K562 (cell line): ENCODE data around the gene PRDM16. TPM values are rescaled to one million over a fixed set of nuclear protein-coding genes. Genes with fewer than 3 reads are reported as not detected.
A peak's percentile ranks its signal among the peaks of the same experiment; 100 is the strongest.

Experiments
- ATAC-seq: fragments of 200-7000 bp; cut with Tn5 transposase; 3 replicates; pipeline ENCODE4 v1.9.1; 2020; ENCODE audit warnings: moderate library complexity
- BruUV-seq: library from RNA; stranded (reverse); fragments of 400-500 nt; replicated peaks from 2 replicates; lab custom pipeline; 2021; lab: Mats Ljungman, UMichigan
- CTCF ChIA-PET: fragments of 300-600 bp; formaldehyde crosslinking; extraction: SDS; loops from one replicate; lab custom pipeline; 2021; ENCODE audit warnings: low intra/inter-chr PET ratio; lab: Yijun Ruan, JAX
- POLR2A ChIA-PET: fragments of 300-600, 350-650 bp; sonication (Branson Sonifier 250); formaldehyde crosslinking; extraction: SDS; loops from one replicate; lab custom pipeline; 2021; ENCODE audit warnings: antibody characterized with exemption, inconsistent platforms; lab: Yijun Ruan, JAX
- DNase-seq, 4 experiments: peaks; one replicate each; pipeline versions ENCODE4 v3.0.0 to v3.0.0-alpha.2; 2011 to 2018; ENCODE audit warnings: low spot score in 3 of 4, mixed read lengths in 3 of 4; ENCODE audit errors: extremely low read depth in 1 of 4
- FAIRE-seq: peaks from 2 replicates; lab custom pipeline; 2011; peaks lifted over from hg19 to GRCh38; lab: Jason Lieb, UNC
- H2AFZ ChIP-seq: 2 replicates; pipeline ENCODE4 v1.6.0; 2011; ENCODE audit warnings: low read depth, low read length, control low read depth, inconsistent platforms
- H3K27ac ChIP-seq: fragments of 200-600 bp; 3 replicates; pipeline ENCODE4 v1.8.0; 2011; ENCODE audit warnings: low read depth, mild to moderate bottlenecking, control low read depth, inconsistent platforms, low read length, moderate library complexity, mixed read lengths; ENCODE audit errors: extremely low read depth
- H3K27me3 ChIP-seq, 2 experiments: fragments of 300-600 bp in 1 of 2; 2 replicates in 1 of 2; 3 replicates in 1 of 2; pipeline versions ENCODE4 v1.6.0 to v1.8.0; 2011; ENCODE audit warnings: inconsistent platforms in 2 of 2, low read length in 2 of 2, mild to moderate bottlenecking in 1 of 2, mixed read lengths in 1 of 2, moderate library complexity in 1 of 2; ENCODE audit not compliant: control insufficient read depth in 2 of 2, insufficient read depth in 2 of 2
- H3K36me3 ChIP-seq: fragments of 300-600 bp; 3 replicates; pipeline ENCODE4 v1.8.0; 2011; ENCODE audit warnings: mild to moderate bottlenecking, low read length, inconsistent platforms; ENCODE audit not compliant: control insufficient read depth, insufficient read depth
- H3K4me1 ChIP-seq, 2 experiments: fragments of 200-600 bp in 1 of 2; replicated peaks in 1 of 2; 2 replicates in 1 of 2; 3 replicates in 1 of 2; pipeline versions ENCODE4 v1.5.1 to v1.8.0; 2011; ENCODE audit warnings: inconsistent platforms in 2 of 2, low read length in 2 of 2, mild to moderate bottlenecking in 1 of 2, mixed read lengths in 1 of 2, moderate library complexity in 1 of 2; ENCODE audit not compliant: control insufficient read depth in 2 of 2, insufficient read depth in 2 of 2
- H3K4me2 ChIP-seq: 2 replicates; pipeline ENCODE4 v1.6.1; 2011; ENCODE audit warnings: low read length, control low read depth, inconsistent platforms, mixed read lengths; ENCODE audit not compliant: insufficient read depth
- H3K4me3 ChIP-seq: fragments of 200-600 bp; sonication (generic), shearing (Covaris generic); 2 replicates; pipeline ENCODE4 v1.5.1; 2016; ENCODE audit warnings: control low read depth, inconsistent platforms
- H3K79me2 ChIP-seq: fragments of 200-600 bp; 3 replicates; pipeline ENCODE4 v1.8.0; 2011; ENCODE audit warnings: low read length, inconsistent platforms; ENCODE audit not compliant: control insufficient read depth, insufficient read depth
- H3K9ac ChIP-seq, 2 experiments: 2 replicates each; pipeline versions ENCODE4 v1.6.0 to v1.6.1; 2011; ENCODE audit warnings: low read depth in 2 of 2, low read length in 2 of 2, control low read depth in 1 of 2, inconsistent platforms in 1 of 2, mild to moderate bottlenecking in 1 of 2, mixed read lengths in 1 of 2; ENCODE audit not compliant: insufficient read depth in 1 of 2
- H3K9me1 ChIP-seq: one replicate; pipeline ENCODE4 v1.6.0; 2011; ENCODE audit warnings: inconsistent platforms, mild to moderate bottlenecking, low read length, moderate library complexity; ENCODE audit not compliant: control insufficient read depth, insufficient read depth
- H3K9me3 ChIP-seq: replicated peaks from 2 replicates; pipeline ENCODE4 v1.5.1; 2011; ENCODE audit warnings: low read depth, low read length, inconsistent platforms; ENCODE audit not compliant: control insufficient read depth, insufficient read depth
- H4K20me1 ChIP-seq: replicated peaks from 2 replicates; pipeline ENCODE4 v1.6.1; 2011; ENCODE audit warnings: low read length, inconsistent platforms, mixed read lengths; ENCODE audit not compliant: control insufficient read depth, insufficient read depth
- E2F6 ChIP-seq, 2 experiments: IDR thresholded peaks; 2 replicates each; pipeline ENCODE4 v1.6.1; 2011; ENCODE audit warnings: borderline replicate concordance in 1 of 2, control low read depth in 1 of 2, low read depth in 1 of 2, low read length in 1 of 2, mild to moderate bottlenecking in 1 of 2, mixed read lengths in 1 of 2, moderate library complexity in 1 of 2; ENCODE audit not compliant: insufficient read depth in 1 of 2, insufficient read length in 1 of 2, poor library complexity in 1 of 2, severe bottlenecking in 1 of 2; ENCODE audit errors: extremely low read depth in 1 of 2
- EGR1 ChIP-seq: fragments of 450-650 bp; conservative IDR thresholded peaks from 2 replicates; pipeline ENCODE4 v1.6.1; 2017; ENCODE audit warnings: mild to moderate bottlenecking
- L3MBTL2 ChIP-seq: fragments of 450-650 bp; IDR thresholded peaks from 2 replicates; pipeline ENCODE4 v1.6.1; 2016; ENCODE audit warnings: mild to moderate bottlenecking, moderate library complexity
- ZBTB8A ChIP-seq: fragments of 450-650 bp; IDR thresholded peaks from 2 replicates; pipeline ENCODE4 v1.6.1; 2018; ENCODE audit warnings: mild to moderate bottlenecking, moderate library complexity; ENCODE audit not compliant: partially characterized antibody
- WGBS: fragments of 100-300 bp; shearing (Covaris generic); methylation state at CpG from one replicate; pipeline ENCODE4 v1.1.6; 2016; ENCODE audit warnings: low coverage, mixed read lengths; ENCODE audit not compliant: insufficient coverage; ENCODE audit errors: missing lambda C conversion rate; 5-methylcytosine and 5-hydroxymethylcytosine counted together
- in situ Hi-C: fragments of 300-500 bp; cut with MboI; formaldehyde crosslinking; loops from 4 replicates; pipeline ENCODE4 v1.15.0; 2018; ENCODE audit warnings: inconsistent platforms, mixed read lengths
- intact Hi-C: fragments of 100-400 bp; cut with micrococcal nuclease; formaldehyde crosslinking; loops from 2 replicates; pipeline ENCODE4 v1.14.2; 2022
- polyA plus RNA-seq, 8 experiments: library from polyadenylated mRNA; depleted of rRNA in 4 of 8; stranded (reverse) in 5 of 8; unstranded in 3 of 8; fragments of >200 nt; fragmentation: Nextera tagmentation in 2 of 8; fragmentation: Illumina TruSeq in 1 of 8; extraction: Ambion mirVana in 2 of 8; extraction: Trizol in 1 of 8; gene quantifications; 2 replicates each; pipeline versions ENCODE4 v1.2.1 to v1.2.3, GENCODE V29; 2011 to 2014; ENCODE audit warnings: inconsistent platforms in 1 of 8, missing spikeins in 1 of 8
- total RNA-seq, 7 experiments: library from RNA; depleted of rRNA in 6 of 7; stranded (reverse); fragments of >200 nt in 6 of 7; fragmentation: Illumina TruSeq in 2 of 7; extraction: Trizol in 2 of 7; gene quantifications; 2 replicates each; pipeline versions ENCODE4 v1.2.1 to v1.2.3, GENCODE V29; 2011 to 2021; ENCODE audit warnings: low replicate concordance in 1 of 7
- TF ChIP-seq, protein P1 (sequence below): fragments of 450-650 bp; IDR thresholded peaks from 2 replicates; pipeline ENCODE4 v1.6.1; 2016

PRDM16 gene
- total and polyA plus RNA-seq, 9 of the 15 experiments (the other 6 are each of a cell fraction or from before 2014, with no cell fraction given): 0.10 to 0.27 TPM; not detected in 7

GRCh38 chr1:3186526-3186921, 117.5 kb downstream of the PRDM16 start:
- Histone ChIP-seq H3K79me2 (no peaks in the 10 kb centered on the region), H3K9me1 (peaks cover 2% of the 10 kb centered on the region), H2AFZ (no peak overlapping the region), H3K27ac (no peak overlapping the region), H3K9me3 (peaks cover 4% of the 10 kb centered on the region), H3K4me1 (peaks cover 0 to 16% of the 10 kb centered on the region in 2 experiments; a peak in 1 of 5 replicates), H4K20me1 (peaks cover 7% of the 10 kb centered on the region; the same call in 1 of the 2 replicates), H3K27me3 (peaks cover 42 to 82% of the 10 kb centered on the region in 2 experiments; a peak in 4 of 5 replicates), H3K4me2 (no peak overlapping the region), H3K36me3 (no peaks in the 10 kb centered on the region), H3K4me3 (no peak overlapping the region), H3K9ac (no peak overlapping the region)
- DNase-seq (peak in 3 of 4 experiments; percentile 30 to 43 (median 37)), FAIRE-seq (no peak), ATAC-seq (peak; percentile 66)
- CTCF ChIA-PET: no interaction called here
- POLR2A ChIA-PET: interaction anchor here (0.7 to 0.9 kb wide), 2 partner anchors 13 to 839 kb away, joined by 3 read pairs; no protein-coding TSS in a partner anchor
- intact Hi-C loops: no loop called here
- WGBS: 1% methylated on average over 22 of the region's 22 CpGs
- in situ Hi-C loops: no loop called here
- TF ChIP-seq ZBTB8A (no peak), L3MBTL2 (0 out of 2 replicates have a peak, but pooled peaks have one; percentile 27), E2F6 (IDR thresholded peaks at IDR 0.05; ENCODE audit: borderline replicate concordance in 1 of 2, extremely low read depth in 1 of 2, insufficient read depth in 1 of 2, insufficient read length in 1 of 2, low read depth in 1 of 2, low read length in 1 of 2, poor library complexity in 1 of 2, severe bottlenecking in 1 of 2) (peak in 1 of 2 experiments; percentile 33), EGR1 (peak; percentile 6; the same call in 1 of the 2 replicates)
- TF ChIP-seq, protein P1, sequence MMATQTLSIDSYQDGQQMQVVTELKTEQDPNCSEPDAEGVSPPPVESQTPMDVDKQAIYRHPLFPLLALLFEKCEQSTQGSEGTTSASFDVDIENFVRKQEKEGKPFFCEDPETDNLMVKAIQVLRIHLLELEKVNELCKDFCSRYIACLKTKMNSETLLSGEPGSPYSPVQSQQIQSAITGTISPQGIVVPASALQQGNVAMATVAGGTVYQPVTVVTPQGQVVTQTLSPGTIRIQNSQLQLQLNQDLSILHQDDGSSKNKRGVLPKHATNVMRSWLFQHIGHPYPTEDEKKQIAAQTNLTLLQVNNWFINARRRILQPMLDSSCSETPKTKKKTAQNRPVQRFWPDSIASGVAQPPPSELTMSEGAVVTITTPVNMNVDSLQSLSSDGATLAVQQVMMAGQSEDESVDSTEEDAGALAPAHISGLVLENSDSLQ: peak; percentile 58
- BruUV-seq: no TSS peak
